ENCODE measurements around the gene HS3ST6.
"Not testable (repeated sequence)": the region's sequence is repeated elsewhere in the genome, so short reads cannot be mapped to it uniquely, and the experiment has no call there.

HS3ST6 gene

DNA sequence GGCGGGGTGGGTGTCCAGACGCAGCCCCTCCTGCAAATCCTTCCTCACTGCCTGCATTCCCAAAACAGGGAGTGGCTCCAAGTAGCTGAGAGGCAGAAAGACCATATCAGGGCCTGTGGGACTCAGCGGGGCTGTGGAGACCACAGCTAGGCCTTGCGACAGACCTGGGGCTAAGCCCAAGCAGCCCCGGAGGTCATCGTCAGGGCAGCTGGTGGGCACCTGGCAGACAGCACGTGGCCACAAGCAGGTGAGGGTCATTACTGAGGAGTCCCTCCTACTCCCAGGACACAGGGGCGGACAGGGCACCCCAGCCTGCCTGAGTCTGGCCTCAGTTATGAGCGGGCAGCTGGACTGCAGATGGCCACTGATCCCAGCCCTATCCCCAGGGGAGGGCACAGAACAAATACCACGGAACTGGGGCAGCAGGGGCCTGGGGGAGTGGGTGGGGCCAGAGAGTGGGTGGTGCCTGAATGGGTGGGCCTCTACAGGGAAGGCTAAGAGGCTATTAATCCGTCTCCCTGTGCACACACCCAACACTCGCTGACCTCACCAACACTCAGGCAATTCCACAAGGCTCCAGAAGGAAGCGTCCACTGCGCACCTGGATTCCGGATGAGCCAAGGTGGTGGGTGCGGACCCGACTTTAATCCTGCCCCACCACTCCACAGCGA is 8.5 kb downstream of the HS3ST6 start:
- no peak for DNase-seq (ENCODE audit: insufficient read length, low spot score)

GRCh38 chr16:1908983-1909382 is 9.2 kb downstream of the HS3ST6 start:
- DNase-seq (ENCODE audit: insufficient read length, low spot score) (no peak), FAIRE-seq (no peak)

More for the DNA sequence above, 8.5 kb downstream of the HS3ST6 start:
- no peak for FAIRE-seq

GRCh38 chr16:1908184-1908583 is 10.0 kb downstream of the HS3ST6 start:
- FAIRE-seq (no peak), DNase-seq (ENCODE audit: insufficient read length, low spot score) (no peak)

DNA sequence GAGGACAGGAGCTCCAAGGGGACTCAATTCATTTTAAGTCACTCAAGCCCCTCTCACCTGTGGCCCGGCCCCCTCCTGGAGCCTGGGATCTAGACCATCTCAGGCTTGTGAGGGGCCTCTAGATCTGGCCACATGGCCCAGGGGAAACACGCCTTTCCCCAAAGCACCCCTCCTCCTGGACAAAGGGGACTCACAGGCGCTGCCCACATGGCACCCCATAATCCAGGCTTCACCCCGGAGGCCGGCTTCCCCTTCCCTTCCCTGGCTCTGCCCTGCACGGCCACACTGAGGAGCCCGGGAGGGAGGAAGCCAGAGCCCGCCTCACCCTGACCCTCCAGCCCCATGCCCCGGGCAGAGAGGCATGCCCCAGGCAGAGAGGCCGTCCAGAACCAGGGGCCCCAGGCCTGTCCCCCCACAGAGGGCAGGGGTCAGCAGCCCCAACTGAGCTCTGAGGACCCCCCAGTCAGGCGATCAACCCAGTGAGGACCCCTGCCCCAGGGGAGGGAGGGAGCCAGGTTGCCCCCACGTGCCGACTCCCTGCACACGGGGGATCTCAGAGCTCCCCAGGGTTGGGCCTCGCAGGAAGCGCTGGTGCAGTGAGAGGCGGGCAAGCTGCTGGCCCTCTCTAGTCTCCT is 10.9 kb downstream of the HS3ST6 start:
- DNase-seq (ENCODE audit: insufficient read length, low spot score) = no peak
- no peak for FAIRE-seq

GRCh38 chr16:1906846-1907165 is 11.4 kb downstream of the HS3ST6 start:
- FAIRE-seq = no peak

GRCh38 chr16:1906055-1906845 is 12.0 kb downstream of the HS3ST6 start:
- DNase-seq (ENCODE audit: insufficient read length, low spot score) (no peak), FAIRE-seq (no peak)

More at GRCh38 chr16:1906846-1907165, 11.4 kb downstream of the HS3ST6 start:
- DNase-seq (ENCODE audit: insufficient read length, low spot score) = no peak

- DNase-seq (ENCODE audit: insufficient read length, low spot score) (no peak), FAIRE-seq (no peak)
These were observed 14.1 kb downstream of the HS3ST6 start for GRCh38 chr16:1903845-1904840.

DNA sequence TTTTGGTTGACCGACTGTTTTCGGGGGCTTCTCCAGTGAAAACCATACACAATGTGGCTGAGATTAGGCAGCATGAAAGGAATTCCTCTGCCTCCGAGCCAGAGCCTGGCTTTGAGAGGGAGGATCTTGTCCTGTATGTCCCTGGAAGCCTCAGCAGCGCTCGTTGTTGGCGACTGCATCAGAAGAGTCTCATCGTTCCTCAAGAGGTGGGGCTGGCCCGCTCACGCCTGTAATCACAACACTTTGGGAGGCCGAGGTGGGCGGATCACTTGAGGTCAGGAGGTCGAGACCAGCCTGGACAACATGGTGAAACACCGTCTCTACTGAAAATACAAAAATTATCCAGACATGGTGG is 15.0 kb downstream of the HS3ST6 start:
- DNase-seq (ENCODE audit: insufficient read length, low spot score) (no peak), FAIRE-seq (no peak)

DNA sequence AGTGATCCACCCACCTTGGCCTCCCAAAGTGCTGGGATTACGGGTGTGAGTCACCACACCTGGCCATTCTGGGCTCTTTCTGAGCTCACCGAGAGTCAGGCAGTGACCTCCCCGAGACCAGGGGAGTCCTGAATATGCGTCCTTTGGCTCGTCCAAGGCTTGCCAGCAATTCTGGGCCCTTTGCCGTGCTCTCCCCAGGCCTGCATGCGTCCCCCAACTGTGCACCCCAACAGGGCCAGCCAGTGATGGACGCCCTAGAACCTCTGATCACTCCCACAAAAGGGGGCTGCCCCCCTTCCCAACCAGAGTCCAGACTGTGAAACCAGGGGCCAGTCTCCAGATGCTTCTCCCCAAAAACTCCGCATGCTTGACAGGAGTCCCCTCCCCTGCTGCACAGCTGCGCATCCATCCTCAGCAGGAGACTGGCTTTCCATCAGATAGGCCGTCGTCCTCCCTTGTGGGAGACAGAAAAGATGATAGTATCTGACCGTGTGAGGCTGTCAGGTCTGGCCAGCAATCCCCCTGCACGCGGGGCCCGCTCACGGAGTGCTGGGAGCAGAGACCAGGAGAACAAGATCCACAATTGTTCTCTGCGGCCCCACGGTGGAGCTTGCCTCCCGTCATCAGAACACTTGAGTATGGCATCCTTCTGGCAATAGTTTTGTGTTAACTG is 15.5 kb downstream of the HS3ST6 start:
- DNase-seq (ENCODE audit: insufficient read length, low spot score) = no peak
- no peak for FAIRE-seq

DNA sequence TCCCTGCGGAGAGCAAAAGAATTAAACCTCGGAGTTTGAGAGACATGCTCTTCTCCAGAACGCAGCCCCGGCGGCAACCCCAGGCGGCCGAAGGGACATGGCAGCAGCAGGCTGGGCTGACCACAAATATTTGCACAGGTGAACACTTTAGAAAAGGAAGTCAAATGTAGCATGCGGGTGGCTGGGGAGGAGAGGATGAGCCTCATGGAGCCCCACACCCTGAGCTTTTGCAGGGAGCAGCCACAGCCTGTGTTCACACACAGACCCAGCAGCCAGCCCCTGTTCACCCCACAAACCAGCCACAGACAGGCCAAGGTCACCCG is 17.8 kb downstream of the HS3ST6 start:
- DNase-seq (ENCODE audit: insufficient read length, low spot score) = no peak
- FAIRE-seq = no peak

DNA sequence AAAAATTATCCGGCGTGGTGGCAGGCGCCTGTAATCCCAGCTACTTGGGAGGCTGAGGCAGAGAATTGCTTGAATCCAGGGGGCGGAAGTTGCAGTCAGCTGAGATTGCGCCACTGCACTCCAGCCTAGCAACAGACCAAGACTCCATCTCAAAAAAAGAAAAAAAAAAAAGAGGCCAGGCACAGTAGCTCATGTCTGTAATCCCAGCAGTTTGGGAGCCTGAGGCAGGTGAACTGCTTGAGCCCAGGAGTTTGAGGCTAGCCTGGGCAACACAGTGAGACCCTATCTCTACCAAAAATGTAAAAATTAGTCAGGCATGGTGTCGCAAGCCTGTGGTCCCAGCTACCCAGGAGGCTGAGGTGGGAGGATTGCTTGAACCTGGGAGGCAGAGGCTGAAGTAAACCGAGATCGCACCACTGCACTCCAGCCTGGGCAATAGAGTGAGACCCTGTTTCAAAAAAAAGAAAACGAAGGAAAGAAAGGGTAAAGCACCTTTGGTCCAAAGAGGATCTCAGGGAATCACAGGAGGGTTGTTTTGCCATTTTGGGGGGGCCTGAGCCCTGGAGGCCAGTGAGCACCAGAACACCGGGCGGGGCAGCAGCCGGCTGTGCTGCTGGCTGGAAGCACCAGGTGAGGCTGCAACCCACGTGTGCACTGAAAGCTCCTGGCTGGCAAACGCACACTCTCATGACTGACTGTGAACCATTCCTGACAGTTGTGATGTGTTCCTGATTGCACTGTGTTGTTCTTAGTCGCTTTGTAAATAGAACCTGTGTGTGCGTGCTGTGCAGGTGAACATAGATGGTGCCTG is 18.4 kb downstream of the HS3ST6 start:
- FAIRE-seq = no peak
- no peak for DNase-seq (ENCODE audit: insufficient read length, low spot score)

DNA sequence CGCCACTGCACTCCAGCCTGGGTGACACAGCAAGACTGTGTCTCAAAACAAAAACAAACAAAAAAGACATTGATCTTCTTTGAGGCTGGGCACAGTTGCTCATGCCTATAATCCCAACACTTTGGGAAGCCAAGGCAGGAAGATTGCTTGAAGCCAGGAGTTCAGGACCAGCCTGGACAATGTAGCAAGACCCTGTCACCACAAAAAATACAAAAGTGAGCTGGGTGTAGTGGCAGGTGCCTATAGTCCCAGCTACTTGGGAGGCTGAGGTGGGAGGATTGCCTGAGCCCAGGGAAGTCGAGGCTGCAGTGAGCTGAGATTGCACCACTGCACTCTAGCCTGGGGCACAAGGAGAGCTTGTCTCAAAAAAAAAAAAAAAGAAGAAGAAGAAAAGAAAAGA is 20.5 kb downstream of the HS3ST6 start:
- DNase-seq (ENCODE audit: insufficient read length, low spot score); FAIRE-seq: not testable (repeated sequence)

- no peak for FAIRE-seq
- DNase-seq (ENCODE audit: insufficient read length, low spot score) = no peak
These were observed 22.1 kb downstream of the HS3ST6 start for GRCh38 chr16:1895949-1896675.

- DNase-seq (ENCODE audit: insufficient read length, low spot score) (no peak), FAIRE-seq (no peak)
These were observed 23.1 kb downstream of the HS3ST6 start for GRCh38 chr16:1895068-1895467.

DNA sequence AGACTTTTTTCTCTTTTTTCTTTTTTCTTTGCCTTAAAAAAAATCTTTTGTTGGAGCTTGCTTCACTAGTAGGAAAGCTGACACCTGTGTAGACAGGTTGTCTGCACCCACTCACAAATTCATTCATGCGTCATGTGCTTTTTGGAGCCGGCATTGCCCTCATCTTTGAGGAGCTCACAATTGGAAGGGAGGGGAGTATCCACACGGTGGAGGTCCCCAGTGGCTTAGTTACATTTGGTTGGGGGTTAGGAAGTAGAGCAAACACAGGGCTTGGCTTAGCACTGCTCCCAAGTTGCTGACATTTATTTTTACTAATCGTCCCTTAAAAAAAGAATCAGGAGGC is 27.5 kb downstream of the HS3ST6 start:
- FAIRE-seq = no peak
- no peak for DNase-seq (ENCODE audit: insufficient read length, low spot score)

- no peak for FAIRE-seq
- DNase-seq (ENCODE audit: insufficient read length, low spot score) = no peak
These were observed 28.0 kb downstream of the HS3ST6 start for GRCh38 chr16:1890024-1890707.

DNA sequence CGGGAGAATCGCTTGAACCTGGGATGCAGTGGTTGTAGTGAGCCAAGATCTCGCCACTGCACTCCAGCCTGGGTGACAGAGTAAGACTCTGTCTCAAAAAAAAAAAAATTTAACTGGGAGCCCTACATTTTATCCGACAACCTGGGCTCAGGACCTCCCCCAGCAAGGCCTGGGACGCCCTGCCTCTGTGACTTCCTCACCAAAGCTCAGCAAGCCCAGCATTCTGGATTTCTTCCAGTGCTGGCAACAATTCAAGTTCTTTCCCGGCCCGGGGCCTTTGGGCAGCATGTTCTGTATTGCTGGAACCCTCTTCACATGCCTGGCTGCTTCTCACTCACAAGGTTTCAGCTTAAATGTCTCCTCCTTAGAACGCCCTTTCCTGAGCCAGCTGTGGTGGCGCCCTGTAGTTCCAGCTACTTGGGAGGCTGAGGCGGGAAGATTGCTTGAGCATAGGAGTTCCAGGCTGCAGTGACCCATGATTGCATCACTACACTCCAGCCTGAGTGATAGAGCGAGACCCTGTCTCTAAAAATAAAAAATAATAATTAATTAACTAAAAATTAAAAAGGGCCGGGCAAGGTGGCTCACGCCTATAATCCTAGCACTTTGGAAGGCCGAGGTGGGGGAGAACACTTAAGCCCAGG is 30.4 kb downstream of the HS3ST6 start:
- no peak for FAIRE-seq
- no peak for DNase-seq (ENCODE audit: insufficient read length, low spot score)

DNA sequence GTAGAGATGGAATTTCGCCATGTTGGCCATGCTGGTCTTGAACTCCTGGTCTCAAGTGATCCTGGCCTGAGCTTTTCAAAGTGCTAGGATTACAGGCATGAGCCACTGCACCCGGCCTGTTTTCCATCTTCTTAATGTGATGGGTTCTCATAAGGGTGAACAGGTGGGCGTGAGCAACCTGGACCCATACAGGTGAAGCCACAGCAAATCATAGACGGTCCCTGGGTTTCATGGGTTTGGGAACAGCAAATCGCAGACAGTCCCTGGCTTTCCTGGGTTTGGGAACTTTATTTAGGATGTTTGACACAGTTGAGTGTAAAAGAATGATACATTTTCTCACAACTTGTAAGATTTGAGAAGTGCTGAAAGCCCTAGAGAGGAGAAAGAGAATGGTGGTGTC is 33.3 kb downstream of the HS3ST6 start:
- FAIRE-seq (no peak), DNase-seq (ENCODE audit: insufficient read length, low spot score) (no peak)
